NAMALWA (cell line): Measurements from ENCODE around the gene P3H3.
"Not testable (repeated sequence)": the region's sequence is repeated elsewhere in the genome, so short reads cannot be mapped to it uniquely, and the experiment has no call there.

Experiments used
- DNase-seq: peaks from one replicate; pipeline ENCODE4 v3.0.0-alpha.2; 2015; ENCODE audit warnings: low spot score

The P3H3 gene

DNA sequence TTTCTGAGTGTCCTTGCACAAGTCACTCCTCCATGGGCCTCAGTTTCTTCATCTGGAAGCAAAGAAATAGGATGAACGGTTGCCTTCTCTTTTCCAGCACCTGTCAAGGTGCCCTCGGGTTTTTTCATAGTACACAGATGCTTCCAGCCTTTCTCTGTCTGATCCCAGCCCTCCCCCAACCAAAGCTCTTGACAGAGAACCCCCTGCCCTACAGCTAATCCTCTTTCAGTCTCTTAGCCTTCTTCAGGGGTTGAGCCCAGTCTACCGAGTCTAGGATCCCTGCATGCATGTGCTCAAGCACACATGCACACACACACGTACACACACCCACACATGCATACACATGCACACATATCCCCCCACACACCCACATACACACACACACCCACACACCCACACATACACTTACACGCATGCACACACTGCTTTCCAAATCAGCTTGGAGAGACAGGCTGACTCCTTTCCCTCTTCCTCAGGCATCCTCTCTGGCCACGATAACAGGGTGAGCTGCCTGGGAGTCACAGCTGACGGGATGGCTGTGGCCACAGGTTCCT, 18.2 kb downstream of the P3H3 start:
- DNase-seq = no peak

DNA sequence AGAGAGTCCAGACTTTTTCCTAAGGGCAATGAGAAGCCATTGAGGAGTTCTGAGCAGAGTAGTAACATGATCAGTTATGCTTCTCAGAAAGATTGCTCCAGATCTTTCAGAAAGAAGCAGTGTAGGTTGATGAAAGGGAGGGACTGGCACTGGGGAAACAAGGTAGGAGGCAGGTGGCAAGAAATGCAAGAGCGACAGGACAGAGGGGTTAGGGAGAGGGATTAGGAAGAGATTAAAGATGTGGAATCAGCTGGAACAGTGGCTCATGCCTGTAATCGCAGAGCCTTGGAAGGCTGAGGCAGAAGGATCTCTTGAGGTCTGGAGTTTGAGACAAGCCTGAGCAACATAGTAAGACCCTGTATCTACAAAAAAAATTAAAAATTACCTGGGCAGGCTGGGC, 19.5 kb downstream of the P3H3 start:
- DNase-seq = no peak

- DNase-seq = no peak
These were observed 21.2 kb downstream of the P3H3 start for GRCh38 chr12:6849427-6849826.

DNA sequence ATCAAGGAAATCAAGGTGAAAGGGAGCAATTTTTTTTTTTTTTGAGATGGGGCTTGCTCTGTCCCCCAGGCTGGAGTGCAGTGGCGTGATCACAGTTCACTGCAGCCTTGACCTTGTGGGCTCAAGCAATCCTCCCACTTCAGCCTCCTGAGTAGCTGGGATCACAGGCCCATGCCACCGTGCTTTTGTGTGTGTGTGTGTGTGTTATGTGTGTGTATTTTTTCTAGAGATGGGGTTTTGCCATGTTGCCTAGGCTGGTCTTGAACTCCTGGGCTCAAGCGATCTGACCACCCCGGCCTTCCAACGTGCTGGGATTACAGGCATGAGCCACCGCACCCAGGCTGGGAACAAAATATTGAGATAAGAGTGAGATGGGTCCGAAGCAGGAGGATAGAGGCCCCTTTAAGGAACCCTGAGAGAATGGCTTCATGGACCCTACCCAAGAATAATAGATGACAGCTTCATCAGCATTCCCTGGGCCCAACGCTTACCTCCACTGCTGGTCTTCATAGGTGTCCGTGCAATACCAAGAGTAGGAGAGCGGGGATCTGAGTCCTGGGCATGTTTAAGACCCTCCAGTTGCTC, 21.9 kb downstream of the P3H3 start:
- DNase-seq = no peak

DNA sequence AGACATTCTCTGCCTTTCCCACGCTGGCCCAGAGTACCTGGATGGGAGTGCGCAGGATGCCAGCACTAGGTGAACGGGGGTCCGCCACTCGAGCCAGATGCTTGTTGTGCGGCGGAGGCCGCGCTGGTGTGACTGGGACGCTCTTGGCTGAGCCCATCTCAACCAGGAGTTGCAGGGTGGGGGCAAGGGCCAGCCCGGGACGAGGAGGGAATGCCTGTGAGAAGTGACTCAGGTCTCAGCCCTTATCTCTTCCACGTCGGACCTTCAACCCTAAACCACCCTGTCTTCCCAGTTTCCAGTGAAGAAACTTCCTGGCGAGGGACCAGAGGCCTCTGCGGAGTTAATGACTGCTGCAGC, 22.6 kb downstream of the P3H3 start:
- DNase-seq = no peak

- peak; percentile 100 for DNase-seq
These were observed 23.1 kb downstream of the P3H3 start, which contains the start of gene CDCA3 for GRCh38 chr12:6851153-6851920. TSS of gene CDCA3 (minus strand) at chr12:6851286. CDS start at chr12:6850952, 334 bp downstream.

DNA sequence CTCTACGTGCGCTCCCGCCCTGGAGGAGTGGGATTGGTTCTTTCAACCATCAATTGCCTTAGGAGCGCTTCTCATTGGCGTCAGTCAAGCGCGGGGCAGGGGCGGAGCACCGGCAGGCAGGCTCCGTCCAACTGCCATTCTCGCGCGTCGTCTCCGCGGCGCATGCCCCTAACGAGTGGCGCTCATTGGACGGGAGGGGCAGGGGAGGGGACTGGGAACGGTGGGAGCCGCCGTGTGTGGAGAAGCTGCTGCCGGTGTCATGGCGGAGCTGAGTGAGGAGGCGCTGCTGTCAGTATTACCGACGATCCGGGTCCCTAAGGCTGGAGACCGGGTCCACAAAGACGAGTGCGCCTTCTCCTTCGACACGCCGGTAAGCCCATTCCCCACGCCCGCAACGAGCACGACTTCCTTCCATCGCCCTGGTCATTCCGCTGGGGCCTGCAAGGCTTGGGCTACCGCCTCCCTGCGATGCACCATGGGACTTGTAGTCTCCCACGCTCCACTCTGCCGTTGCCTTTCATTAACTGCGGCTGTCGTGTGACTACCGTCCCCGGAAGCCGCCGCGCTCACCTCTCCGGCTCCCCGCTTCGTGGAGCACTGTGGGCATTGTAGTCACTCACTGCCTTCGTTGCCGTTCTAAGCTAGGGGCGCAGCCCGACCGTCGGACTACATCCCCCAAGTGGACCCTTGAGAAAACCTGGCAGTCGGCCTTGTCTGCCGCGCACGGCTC, 23.9 kb downstream of the P3H3 start, which contains the start of gene USP5:
Gene USP5 (plus strand): TSS at position 230 of the 730 bp plus-strand sequence. CDS start 30 bp downstream, at position 260.
- DNase-seq = peak; percentile 100

DNA sequence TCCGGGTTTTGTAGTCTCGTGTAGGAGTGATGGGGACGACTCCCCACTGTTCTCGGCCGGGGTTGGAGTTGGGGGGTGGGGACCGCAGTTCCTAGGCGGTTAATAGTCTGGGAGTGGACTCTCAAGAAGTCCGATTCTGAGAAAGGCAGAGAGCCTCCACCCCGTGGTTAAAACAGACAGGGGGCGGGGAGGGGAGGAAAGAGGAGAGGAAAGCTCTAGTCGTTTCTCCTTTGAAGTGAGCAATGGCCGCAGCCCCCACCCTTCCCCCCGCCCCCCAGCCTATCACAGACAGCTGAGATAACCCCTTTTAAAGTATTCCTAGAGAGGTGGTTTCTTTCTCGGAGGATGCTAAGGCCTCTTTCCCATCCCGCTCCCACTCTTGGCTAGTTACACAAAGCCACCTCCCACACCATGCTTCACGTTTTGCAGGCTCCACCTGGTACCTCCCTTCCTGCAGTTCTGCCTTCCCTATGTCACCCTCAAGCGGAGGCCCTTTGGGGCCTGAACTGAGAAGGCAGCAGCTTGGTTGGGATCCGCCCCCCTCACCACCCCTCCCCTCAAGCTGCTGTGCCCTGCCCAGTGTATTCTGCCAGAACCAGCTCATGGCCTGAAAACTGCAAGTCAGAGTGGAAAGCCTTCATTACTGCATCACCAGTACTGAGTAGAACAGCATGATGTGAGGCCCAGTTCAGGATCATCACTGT, 24.6 kb downstream of the P3H3 start:
- peak; percentile 84 for DNase-seq

DNA sequence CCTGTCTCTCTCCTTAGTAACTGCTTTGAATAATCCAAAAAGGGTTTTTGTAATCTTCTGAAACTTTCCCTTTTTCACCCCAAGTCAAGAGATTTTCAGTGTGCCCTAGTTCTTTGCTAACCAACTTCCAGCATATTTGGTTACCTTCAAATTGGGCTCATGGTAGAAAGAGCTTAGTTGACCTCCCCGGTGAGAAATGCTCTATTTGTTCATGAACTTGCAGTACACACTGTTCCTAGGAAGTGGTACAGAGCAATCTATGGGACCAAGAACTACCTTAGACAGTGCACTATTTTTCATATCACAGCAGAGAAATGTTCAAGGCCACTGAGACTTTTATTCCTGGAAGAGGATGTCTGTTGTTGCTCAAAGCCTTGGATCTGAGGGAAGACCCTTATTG, 25.4 kb downstream of the P3H3 start:
- DNase-seq = no peak

GRCh38 chr12:6854036-6854435, 25.8 kb downstream of the P3H3 start:
- no peak for DNase-seq

DNA sequence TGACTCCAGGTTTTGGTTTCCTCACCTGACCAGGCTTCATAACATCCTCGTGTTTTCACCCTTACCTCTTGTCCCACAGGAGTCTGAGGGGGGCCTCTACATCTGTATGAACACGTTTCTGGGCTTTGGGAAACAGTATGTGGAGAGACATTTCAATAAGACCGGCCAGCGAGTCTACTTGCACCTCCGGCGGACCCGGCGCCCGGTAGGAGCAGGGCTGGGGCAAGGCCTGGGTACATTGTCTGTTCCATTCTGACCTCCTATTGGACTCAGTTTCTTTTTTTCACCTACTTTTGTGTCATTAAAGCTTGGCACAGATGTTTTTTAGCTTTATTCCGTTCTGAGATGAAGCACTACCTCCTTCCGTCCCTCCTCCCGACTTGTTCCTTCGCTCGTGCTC, 27.1 kb downstream of the P3H3 start:
- no peak for DNase-seq

- DNase-seq = no peak
These were observed 30.6 kb downstream of the P3H3 start for GRCh38 chr12:6858799-6859198.

DNA sequence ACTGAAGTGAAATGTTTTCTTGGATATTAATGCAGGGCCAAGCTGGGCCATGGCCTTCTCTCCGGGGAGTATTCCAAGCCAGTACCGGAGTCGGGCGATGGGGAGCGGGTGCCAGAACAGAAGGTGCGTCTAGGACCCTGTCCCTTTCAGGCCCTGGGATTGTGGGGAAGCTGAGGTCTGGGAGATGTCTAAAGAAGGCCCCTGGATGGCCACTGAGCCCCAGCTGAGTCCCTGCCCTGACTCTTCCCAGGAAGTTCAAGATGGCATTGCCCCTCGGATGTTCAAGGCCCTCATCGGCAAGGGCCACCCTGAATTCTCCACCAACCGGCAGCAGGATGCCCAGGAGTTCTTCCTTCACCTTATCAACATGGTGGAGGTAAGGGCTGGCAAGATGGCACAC, 31.9 kb downstream of the P3H3 start:
- no peak for DNase-seq

DNA sequence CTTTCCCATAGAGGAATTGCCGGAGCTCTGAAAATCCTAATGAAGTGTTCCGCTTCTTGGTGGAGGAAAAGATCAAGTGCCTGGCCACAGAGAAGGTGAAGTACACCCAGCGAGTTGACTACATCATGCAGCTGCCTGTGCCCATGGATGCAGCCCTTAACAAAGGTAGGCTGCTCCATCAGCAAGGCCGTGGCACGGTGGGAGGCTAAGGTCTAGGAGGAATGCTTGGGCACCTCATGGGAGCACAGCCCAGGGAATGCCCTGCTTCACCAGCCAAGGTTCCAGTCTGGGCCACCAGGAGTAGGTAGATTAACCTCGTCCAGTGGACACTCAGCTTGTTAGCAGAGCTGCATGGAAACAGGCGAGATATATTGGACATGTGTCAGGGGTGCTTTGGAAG, 32.7 kb downstream of the P3H3 start:
- no peak for DNase-seq

DNA sequence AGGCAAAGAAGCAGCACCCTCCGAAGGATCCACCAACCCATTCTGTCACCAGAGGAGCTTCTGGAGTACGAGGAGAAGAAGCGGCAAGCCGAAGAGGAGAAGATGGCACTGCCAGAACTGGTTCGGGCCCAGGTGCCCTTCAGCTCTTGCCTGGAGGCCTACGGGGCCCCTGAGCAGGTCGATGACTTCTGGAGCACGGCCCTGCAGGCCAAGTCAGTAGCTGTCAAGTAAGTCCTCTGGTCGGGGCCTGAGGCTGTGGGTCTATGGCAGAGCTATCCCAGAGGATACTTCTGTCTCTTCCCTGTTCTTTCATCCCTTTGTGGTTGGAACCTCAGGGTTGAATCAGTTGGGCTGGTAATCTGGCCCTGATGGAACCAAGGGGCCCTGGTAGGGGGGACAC, 33.2 kb downstream of the P3H3 start:
- no peak for DNase-seq

DNA sequence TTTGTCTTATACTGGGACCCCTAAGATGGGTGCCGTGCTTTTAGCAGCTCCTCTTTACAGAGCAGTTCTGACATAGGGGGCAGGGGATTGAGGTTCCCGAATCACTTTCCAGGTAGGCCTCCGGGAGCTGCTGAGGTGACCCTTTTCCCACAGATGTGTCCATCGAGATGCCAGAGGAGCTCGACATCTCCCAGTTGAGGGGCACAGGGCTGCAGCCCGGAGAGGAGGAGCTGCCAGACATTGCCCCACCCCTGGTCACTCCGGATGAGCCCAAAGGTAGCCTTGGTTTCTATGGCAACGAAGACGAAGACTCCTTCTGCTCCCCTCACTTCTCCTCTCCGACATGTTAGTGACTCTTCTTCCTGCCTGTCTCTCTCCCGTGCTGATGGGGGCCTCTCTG, 34.8 kb downstream of the P3H3 start:
- DNase-seq = no peak

GRCh38 chr12:6863586-6864321, 35.5 kb downstream of the P3H3 start:
- DNase-seq = no peak

DNA sequence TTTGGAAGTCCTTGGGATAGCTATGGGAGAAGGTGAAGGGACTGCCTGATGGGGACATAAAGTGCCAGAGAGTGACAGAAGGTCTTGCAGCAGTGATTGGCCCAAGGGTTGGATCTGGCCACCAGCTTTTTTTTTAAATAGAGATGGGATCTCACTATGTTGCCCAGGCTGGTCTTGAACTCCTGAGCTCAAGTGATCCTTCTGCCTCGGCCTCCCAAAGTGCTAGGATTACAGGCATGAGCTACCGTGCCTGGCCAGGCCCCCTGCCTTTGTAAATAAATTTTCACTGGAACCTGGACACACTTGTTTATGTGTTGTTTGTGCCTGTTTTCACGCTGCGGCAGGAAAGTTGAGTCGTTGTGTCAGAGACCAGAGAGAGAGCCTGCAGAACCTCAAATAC, 37.1 kb downstream of the P3H3 start:
- DNase-seq = not testable (repeated sequence)

DNA sequence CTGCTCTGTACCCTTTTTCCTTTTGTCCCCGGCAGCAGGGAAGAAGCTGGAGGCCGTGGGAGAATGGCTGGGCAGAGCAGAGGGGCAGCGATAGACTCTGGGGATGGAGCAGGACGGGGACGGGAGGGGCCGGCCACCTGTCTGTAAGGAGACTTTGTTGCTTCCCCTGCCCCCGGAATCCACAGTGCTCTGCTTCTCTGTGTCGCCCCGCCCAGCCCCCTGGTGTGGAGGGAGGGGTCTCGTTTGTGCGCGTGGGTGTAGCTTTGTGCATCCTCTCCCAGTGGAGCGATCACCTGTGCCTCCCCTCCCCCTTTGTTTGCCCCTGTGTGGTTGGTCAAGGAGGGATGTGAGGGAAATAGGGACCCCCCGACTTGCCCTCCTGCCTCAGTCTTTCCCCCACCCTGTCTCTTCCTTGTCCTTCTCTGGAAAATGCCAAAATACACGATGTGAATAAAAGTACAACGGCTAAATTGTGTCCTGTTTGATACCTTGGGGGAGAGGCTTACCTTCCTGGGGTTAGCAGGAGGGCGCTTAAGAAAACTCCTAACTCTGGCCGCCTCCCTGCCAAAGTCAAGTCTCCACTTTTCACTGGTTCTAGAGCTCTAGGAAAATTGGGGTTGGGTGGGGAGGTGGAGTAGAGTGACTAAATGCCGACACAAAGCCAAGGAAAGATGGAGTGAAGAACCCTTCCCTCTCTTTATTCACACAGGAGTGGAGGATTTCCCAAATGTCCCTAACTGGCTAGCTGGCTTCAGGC, 38.1 kb downstream of the P3H3 start:
- no peak for DNase-seq

- no peak for DNase-seq
These were observed 38.8 kb downstream of the P3H3 start for GRCh38 chr12:6866920-6867412.
